Fibroblast of villous mesenchyme (primary cell): ENCODE data around the gene CYP2D6. TPM values are rescaled to one million over a fixed set of nuclear protein-coding genes. Genes with fewer than 3 reads are reported as not detected.

Source experiments
- DNase-seq: peaks from one replicate; pipeline ENCODE4 v3.0.0-alpha.2; 2010; ENCODE audit warnings: low read depth
- H3K4me3 ChIP-seq: 2 replicates; pipeline ENCODE4 v1.5.1; 2011; ENCODE audit warnings: low read depth, mild to moderate bottlenecking, low read length
- total RNA-seq: library from RNA; depleted of rRNA; stranded (reverse); fragments of >200 nt; gene quantifications from 2 replicates; pipeline ENCODE4 v1.2.3, GENCODE V29; 2012
- TF ChIP-seq, protein P1 (sequence below): IDR thresholded peaks from 2 replicates; pipeline ENCODE4 v1.5.1; 2012; ENCODE audit warnings: low read depth, mild to moderate bottlenecking, low read length; ENCODE audit not compliant: insufficient read depth

CYP2D6 gene
- total RNA-seq, 1 donor, result under 0.01 TPM

DNA sequence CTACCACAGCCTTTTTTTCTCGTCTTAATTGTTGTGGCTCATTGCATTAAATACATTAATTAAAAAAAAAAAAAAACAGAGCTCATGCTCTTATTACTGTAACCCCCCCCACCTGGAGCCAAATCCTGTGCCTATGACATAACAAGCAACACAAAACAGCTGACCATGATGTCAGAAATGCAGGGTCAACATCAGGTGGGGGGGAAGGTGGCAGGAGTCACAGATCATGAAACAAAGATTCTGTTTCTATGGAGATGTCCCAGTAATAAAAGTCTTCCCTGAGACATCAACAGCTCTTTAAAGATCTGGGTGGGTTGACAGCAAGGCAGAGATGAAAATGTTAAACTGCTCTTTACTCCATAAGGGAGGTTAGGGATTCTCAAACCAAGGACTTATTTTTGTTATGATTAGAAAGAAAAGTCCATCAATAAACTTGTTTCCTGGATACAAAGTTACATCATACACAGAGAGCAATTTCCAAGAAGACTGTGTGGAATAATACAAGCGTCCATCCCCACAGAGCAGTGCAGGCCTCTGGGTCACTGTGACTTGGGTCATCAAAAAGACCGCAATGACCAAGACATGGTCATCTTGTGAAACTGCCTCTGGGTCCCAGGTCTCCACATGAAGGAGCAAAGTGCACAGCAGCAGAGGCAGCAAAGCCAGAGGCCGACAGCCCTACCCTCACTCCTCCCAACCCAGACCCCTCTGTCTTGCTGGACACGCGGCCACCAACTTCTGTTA lies 42.7 kb upstream of the CYP2D6 start:
- H3K4me3 ChIP-seq, result no peak overlapping the region
- DNase-seq, result peak; percentile 64
- TF ChIP-seq, protein P1, sequence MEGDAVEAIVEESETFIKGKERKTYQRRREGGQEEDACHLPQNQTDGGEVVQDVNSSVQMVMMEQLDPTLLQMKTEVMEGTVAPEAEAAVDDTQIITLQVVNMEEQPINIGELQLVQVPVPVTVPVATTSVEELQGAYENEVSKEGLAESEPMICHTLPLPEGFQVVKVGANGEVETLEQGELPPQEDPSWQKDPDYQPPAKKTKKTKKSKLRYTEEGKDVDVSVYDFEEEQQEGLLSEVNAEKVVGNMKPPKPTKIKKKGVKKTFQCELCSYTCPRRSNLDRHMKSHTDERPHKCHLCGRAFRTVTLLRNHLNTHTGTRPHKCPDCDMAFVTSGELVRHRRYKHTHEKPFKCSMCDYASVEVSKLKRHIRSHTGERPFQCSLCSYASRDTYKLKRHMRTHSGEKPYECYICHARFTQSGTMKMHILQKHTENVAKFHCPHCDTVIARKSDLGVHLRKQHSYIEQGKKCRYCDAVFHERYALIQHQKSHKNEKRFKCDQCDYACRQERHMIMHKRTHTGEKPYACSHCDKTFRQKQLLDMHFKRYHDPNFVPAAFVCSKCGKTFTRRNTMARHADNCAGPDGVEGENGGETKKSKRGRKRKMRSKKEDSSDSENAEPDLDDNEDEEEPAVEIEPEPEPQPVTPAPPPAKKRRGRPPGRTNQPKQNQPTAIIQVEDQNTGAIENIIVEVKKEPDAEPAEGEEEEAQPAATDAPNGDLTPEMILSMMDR, result no peak

DNA sequence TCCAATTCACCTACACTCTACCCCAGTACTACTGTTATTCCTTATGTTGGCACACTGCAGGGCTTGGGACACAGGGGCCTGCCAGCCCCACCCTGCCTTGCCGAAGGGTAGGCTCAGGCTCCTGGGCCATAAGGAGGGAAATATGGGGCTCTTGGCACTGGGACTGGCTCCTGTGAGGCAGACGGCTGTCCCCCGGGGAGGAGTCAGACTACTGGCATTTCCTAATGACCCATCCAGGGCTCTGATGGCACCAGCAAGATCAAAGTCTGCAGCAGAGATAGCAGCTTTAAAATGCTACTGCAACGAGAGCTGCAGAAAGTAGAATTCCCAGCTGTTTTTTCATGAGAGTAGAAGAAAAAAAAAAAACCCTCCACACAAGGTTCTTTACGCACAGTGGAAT lies 42.2 kb upstream of the CYP2D6 start:
- TF ChIP-seq, protein P1, result no peak
- H3K4me3 ChIP-seq, result no peak overlapping the region
- no peak for DNase-seq

DNA sequence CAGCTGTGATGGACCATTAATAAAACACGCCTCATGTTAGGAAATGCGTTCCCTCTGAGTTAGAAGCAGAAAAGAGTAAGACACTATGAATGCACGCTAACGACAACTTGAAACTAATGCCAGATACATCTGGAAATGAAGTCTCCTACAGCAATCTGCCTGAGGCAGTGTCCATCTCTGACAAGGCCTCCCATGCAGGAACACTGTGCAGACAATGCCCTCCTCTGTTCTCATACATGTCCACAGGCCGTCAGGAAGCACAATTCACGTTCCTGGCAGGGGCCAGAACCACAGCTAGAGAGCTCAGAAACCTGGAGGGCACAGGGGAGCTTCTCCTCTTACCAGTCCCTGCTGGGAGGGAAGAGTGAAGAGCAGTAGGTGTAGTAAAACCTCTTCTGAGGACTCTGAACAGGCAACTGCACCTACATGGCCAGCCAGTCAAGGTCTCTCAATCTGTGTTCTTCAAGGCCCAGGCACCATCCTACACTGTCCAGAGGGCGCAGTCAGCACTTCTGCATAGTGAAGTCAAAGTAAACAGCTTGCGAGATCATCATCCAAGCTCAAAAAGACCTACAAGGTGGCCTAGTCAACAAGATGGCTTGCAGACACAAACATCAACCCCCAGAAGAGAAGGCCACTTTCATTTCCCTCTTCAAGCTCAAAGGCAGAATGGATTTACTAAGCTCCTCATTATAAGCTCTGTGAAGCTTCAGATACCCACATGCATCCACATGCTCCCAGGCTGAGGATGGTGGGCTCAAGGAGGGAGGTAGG lies 41.5 kb upstream of the CYP2D6 start:
- DNase-seq, result no peak
- no peak overlapping the region for H3K4me3 ChIP-seq
- TF ChIP-seq, protein P1, result no peak

DNA sequence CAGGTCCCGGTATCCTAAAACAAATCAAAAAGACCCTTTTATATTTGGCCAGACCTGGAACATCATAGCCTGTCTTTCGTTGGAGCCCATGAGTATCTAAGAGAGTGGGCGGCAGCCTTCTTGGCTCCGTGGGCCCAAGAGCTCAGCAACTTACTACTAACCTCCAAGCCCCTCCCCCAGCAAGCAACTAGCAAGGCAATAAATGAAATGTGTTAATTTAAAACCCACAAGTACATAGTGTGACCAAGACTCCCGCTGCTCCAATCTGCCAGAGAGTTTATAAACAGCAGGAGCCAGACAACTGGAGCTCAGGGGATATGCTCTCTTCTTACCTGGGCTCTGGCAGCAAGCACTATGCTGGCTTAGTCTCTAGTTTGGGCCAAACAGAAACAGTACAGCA lies 40.8 kb upstream of the CYP2D6 start:
- H3K4me3 ChIP-seq, result no peak overlapping the region
- no peak for DNase-seq
- TF ChIP-seq, protein P1, result no peak

DNA sequence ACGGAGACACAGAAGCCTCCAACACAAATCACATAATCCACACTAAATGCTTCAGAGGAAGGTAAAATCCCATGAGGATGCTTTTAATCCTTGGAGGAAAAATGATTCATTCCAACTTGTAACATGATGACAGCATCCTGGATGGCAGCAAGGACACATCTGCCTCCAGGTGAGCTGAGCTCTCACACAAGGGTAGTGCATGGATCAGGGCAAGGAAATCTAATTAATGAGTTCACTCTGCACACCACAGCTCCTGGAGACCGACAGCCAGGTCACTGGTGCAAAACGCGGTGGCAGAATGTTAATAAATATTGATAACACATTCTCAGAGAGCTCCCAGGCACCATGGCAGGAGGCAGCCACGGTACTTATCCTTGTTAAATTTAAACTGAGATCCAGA lies 40.3 kb upstream of the CYP2D6 start:
- no peak for DNase-seq
- TF ChIP-seq, protein P1, result no peak
- no peak overlapping the region for H3K4me3 ChIP-seq

DNA sequence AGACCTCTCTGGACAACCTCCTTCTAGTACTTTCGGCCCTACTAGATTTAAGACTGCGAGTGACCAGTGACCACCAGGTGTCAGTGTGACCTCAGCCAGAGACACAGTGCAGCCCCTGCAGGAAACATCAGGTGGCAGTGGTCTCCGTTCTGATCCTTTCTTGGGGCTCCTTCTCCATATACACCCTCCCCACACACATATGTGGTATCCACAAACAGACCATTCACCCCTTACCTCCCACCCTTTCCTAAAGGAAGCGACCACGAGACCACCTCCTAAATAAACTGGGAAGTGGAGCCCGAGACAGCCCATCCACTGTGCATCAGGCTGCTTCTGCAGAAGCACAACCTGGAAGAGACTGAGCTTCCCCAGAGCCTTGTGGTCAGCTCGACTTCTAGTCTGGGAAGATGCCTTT lies 38.5 kb upstream of the CYP2D6 start:
- TF ChIP-seq, protein P1, result peak; percentile 96
- no peak overlapping the region for H3K4me3 ChIP-seq
- DNase-seq, result peak; percentile 76

DNA sequence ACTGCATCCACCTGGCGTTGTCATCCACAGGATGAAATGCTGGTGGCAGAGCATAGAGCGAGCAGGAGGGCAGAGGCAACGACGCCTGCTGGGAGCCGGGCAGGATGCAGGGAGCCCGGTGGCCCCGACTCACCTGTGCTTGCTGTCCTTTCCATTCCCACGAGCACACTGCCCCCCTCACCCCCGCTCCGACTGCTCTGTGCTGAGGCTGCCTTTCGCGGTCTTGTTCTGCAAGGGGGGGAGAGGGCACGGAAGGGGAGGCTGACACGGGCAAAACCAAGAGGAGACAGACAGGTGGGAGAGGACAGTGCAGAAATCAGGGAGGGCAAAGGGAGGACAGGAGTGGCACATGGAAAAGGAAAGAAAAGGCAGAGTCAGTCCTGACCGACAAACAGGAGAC lies 37.9 kb upstream of the CYP2D6 start:
- no peak for DNase-seq
- TF ChIP-seq, protein P1, result no peak

More for the DNA sequence above, 37.9 kb upstream of the CYP2D6 start:
- H3K4me3 ChIP-seq, result no peak overlapping the region
